Motor neuron (in vitro differentiated cells): ENCODE results near the gene TOR1AIP2. TPM values are rescaled to one million over a fixed set of nuclear protein-coding genes. Genes with fewer than 3 reads are reported as not detected.

Experiments
- ATAC-seq, 8 experiments: fragments of 200-7000 bp; cut with Tn5 transposase; replicated peaks in 6 of 8; 2 replicates each; pipeline ENCODE4 v1.8.0; 2021; ENCODE audit warnings: mild to moderate bottlenecking in 8 of 8, moderate library complexity in 8 of 8
- H3K27ac ChIP-seq, 2 donors: fragments of 250-450 bp; sonication (Bioruptor Pico); 2 replicates each; pipeline ENCODE4 v1.9.0; 2021; ENCODE audit warnings: antibody characterized with exemption in 2 of 2, mild to moderate bottlenecking in 2 of 2, moderate library complexity in 1 of 2
- H3K4me1 ChIP-seq, 2 donors: fragments of 250-450 bp; sonication (Bioruptor Pico); replicated peaks in 1 of 2; 2 replicates each; pipeline ENCODE4 v1.6.1; 2021; ENCODE audit warnings: antibody characterized with exemption in 2 of 2, mild to moderate bottlenecking in 2 of 2, moderate library complexity in 1 of 2
- H3K4me3 ChIP-seq, 5 donors: fragments of 250-450 bp; sonication (Bioruptor Pico); 2 replicates each; pipeline ENCODE4 v1.9.0; 2021; ENCODE audit warnings: antibody characterized with exemption in 5 of 5, mild to moderate bottlenecking in 5 of 5, moderate library complexity in 4 of 5
- whole genome bisulfite sequencing, 10 experiments: fragments of 450-650 bp; shearing (Covaris generic); methylation state at CpG; one replicate each; pipeline ENCODE4 v1.0.0; 2022; 5-methylcytosine and 5-hydroxymethylcytosine counted together
- in situ Hi-C, 9 experiments: fragments of 400-800 bp; cut with MboI; loops; one replicate each; pipeline ENCODE4 v1.15.0; 2021; ENCODE audit warnings: low sequenced_read_pairs in 9 of 9, low pct_unique_long_range_greater_than_20kb in 2 of 9; ENCODE audit not compliant: unreplicated experiment in 9 of 9
- total RNA-seq, 8 experiments: library from RNA; unstranded; fragments of 300-600 nt; gene quantifications; 2 replicates each; pipeline versions ENCODE4 v1.2.3 to v1.2.4, GENCODE V29; 2022

The TOR1AIP2 gene
- total RNA-seq, 8 experiments from 2014 or later, result 37.3 to 88.3 (median 66.4) TPM

DNA sequence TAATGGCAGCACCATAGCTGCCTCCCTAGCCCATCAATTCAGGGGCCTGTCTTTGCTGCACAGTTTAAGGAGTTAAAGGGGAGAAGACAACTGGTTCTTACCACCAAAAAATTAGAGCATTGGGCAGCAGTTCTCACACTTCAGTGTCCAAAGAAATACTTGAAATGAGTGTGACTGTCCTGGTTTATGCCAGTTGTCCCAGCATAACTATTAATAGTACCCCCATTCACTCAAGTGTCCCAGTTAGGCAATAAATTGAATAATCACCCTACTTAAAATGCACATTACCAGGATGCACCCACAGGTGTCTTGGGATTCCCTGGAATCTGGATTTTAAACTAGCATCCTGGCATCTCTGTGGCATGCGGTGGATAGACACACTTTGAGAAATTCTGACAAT is 83.5 kb downstream of the TOR1AIP2 start:
- no peak overlapping the region for H3K27ac ChIP-seq
- H3K4me1 ChIP-seq, result peaks cover 0 to 23% of the 10 kb centered on the region in 2 donors
- in situ Hi-C loops, result no loop called here
- ATAC-seq, result no peak
- 14 to 100% (median 100%) methylated on average over 1 of the region's 1 CpG; no CpG with 5 or more reads in 3 of the 10 experiments for WGBS, 10 experiments
- H3K4me3 ChIP-seq, result no peak overlapping the region

- Histone ChIP-seq H3K4me3 (no peak overlapping the region), H3K27ac (peak overlapping the region in 1 of 2 donors; percentile 18), H3K4me1 (peaks cover 6 to 29% of the 10 kb centered on the region in 2 donors)
- ATAC-seq, result peak in 3 of 8 experiments; percentile 31 to 58 (median 48)
- in situ Hi-C loops, result no loop called here
- 0 to 100% (median 63%) methylated on average over 1 to 4 of the region's 4 CpGs; no CpG with 5 or more reads in 1 of the 10 experiments for WGBS, 10 experiments
Observed at GRCh38 chr1:179793281-179793680, 84.3 kb downstream of the TOR1AIP2 start.

Other genes starting within 250 kb of the TOR1AIP2 start
- 1 to 10 TPM in 4 of 8 experiments, under 1 TPM in 4; 0.13 to 4.8 (median 1.6) TPM for gene FAM163A, start 134.5 kb downstream of the TOR1AIP2 start, total RNA-seq
- 10 to 100 TPM; 10.5 to 47.7 (median 23.7) TPM for gene TOR1AIP1, start 4.5 kb upstream of the TOR1AIP2 start, total RNA-seq
- gene CEP350, start 77.0 kb upstream of the TOR1AIP2 start, total RNA-seq, result 10 to 100 TPM; 21.8 to 65.4 (median 49.5) TPM